H1 (cell line): ENCODE data around the gene MICALL1. TPM values are rescaled to one million over a fixed set of nuclear protein-coding genes. Genes with fewer than 3 reads are reported as not detected.

Experiments used
- BACH1 ChIP-seq: IDR thresholded peaks from 2 replicates; pipeline ENCODE4 v1.6.1; 2012; ENCODE audit warnings: low read length, improper control_type of control experiment
- CBX5 ChIP-seq: fragments of 300-800, 300-1000 bp; sonication (generic); IDR thresholded peaks from 2 replicates; pipeline ENCODE4 v1.7.1; 2016; ENCODE audit warnings: antibody characterized with exemption, low read length, low read depth
- RBBP5 ChIP-seq: IDR thresholded peaks from 2 replicates; pipeline ENCODE4 v1.7.1; 2012; ENCODE audit warnings: low read depth, mild to moderate bottlenecking, inconsistent platforms, low read length, moderate library complexity, borderline replicate concordance
- SP4 ChIP-seq: IDR thresholded peaks from 2 replicates; pipeline ENCODE4 v1.6.1; 2012; ENCODE audit warnings: low read length, inconsistent platforms
- TBP ChIP-seq: IDR thresholded peaks from 2 replicates; pipeline ENCODE4 v1.6.1; 2011; ENCODE audit warnings: low read depth, low read length, improper control_type of control experiment
- ZNF274 ChIP-seq: IDR thresholded peaks from 2 replicates; pipeline ENCODE4 v1.7.0; 2012; ENCODE audit warnings: low read length, borderline replicate concordance; ENCODE audit errors: extremely low read depth
- polyA plus RNA-seq, 7 experiments: library from polyadenylated mRNA; depleted of rRNA in 3 of 7; stranded (reverse) in 5 of 7; unstranded in 2 of 7; fragments of >200 nt in 5 of 7; fragments of 200-250 nt in 2 of 7; gene quantifications; 1 replicate in 5 of 7; 2 replicates in 1 of 7; 4 replicates in 1 of 7; pipeline versions ENCODE4 v1.2.1 to v1.2.3, GENCODE V29; 2011 to 2013; ENCODE audit warnings: missing spikeins in 2 of 7, mixed read lengths in 2 of 7
- total RNA-seq: library from RNA; stranded (reverse); fragmentation: NEBNext Ultra II Directional; extraction: Animal tissue kit (Norgen Biotek cat#: 25700); gene quantifications from 2 replicates; pipeline ENCODE4 v1.2.1, GENCODE V29; 2021
- TF ChIP-seq, protein P1 (sequence below): IDR thresholded peaks from 2 replicates; pipeline ENCODE4 v1.6.1; 2012; ENCODE audit warnings: low read length, inconsistent platforms

Gene MICALL1
- total and polyA plus RNA-seq, 2 of the 8 experiments (the other 6 are each of a cell fraction or from before 2014, with no cell fraction given), result 17.7 to 32.1 TPM

DNA sequence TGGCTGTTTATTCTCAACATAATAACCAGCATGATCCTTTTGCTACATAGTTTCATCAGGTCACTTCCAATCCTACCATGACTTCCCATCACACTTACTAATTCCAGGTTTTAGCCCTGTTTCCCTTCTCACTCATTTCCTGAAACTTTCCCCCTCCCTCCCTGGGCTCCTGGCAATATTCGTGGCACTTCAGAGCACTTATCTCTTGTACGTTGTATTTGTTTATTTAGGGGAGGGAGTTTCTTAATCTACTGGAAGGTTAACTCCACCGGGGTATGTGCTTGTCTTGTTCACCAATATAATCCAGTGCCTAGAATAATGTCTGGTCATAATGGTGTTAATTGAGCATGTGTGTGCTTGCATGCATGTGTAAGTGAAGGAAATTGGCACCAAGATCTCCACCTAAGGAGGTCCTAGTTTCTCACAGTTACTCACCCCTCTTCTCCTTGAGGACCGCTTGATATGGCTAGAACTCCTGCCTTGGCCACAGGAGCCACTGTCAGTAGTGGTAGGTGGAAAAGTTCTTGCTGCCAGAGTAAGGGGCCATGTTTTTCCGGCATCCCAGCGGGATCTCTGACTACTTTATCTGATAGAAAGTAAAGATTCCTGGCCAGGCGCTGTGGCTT, 45.2 kb upstream of the MICALL1 start (continued):
- TF ChIP-seq RBBP5 (no peak), CBX5 (no peak), BACH1 (no peak), TBP (no peak), ZNF274 (no peak), SP4 (no peak)
- TF ChIP-seq, protein P1, sequence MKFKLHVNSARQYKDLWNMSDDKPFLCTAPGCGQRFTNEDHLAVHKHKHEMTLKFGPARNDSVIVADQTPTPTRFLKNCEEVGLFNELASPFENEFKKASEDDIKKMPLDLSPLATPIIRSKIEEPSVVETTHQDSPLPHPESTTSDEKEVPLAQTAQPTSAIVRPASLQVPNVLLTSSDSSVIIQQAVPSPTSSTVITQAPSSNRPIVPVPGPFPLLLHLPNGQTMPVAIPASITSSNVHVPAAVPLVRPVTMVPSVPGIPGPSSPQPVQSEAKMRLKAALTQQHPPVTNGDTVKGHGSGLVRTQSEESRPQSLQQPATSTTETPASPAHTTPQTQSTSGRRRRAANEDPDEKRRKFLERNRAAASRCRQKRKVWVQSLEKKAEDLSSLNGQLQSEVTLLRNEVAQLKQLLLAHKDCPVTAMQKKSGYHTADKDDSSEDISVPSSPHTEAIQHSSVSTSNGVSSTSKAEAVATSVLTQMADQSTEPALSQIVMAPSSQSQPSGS, result no peak
- TF ChIP-seq, all 59 proteins: peak for 0
